HG03442 (cell line): ENCODE results near the gene HFE.
"Not testable (repeated sequence)": the region's sequence is repeated elsewhere in the genome, so short reads cannot be mapped to it uniquely, and the experiment has no call there.

ENCODE experiments used
- ATAC-seq: cut with Tn5 transposase; IDR thresholded peaks from one replicate; pipeline ENCODE4 v1.9.1; 2021; ENCODE audit warnings: mild to moderate bottlenecking, moderate library complexity; ENCODE audit not compliant: unreplicated experiment

Gene HFE, protein sequence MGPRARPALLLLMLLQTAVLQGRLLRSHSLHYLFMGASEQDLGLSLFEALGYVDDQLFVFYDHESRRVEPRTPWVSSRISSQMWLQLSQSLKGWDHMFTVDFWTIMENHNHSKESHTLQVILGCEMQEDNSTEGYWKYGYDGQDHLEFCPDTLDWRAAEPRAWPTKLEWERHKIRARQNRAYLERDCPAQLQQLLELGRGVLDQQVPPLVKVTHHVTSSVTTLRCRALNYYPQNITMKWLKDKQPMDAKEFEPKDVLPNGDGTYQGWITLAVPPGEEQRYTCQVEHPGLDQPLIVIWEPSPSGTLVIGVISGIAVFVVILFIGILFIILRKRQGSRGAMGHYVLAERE

DNA sequence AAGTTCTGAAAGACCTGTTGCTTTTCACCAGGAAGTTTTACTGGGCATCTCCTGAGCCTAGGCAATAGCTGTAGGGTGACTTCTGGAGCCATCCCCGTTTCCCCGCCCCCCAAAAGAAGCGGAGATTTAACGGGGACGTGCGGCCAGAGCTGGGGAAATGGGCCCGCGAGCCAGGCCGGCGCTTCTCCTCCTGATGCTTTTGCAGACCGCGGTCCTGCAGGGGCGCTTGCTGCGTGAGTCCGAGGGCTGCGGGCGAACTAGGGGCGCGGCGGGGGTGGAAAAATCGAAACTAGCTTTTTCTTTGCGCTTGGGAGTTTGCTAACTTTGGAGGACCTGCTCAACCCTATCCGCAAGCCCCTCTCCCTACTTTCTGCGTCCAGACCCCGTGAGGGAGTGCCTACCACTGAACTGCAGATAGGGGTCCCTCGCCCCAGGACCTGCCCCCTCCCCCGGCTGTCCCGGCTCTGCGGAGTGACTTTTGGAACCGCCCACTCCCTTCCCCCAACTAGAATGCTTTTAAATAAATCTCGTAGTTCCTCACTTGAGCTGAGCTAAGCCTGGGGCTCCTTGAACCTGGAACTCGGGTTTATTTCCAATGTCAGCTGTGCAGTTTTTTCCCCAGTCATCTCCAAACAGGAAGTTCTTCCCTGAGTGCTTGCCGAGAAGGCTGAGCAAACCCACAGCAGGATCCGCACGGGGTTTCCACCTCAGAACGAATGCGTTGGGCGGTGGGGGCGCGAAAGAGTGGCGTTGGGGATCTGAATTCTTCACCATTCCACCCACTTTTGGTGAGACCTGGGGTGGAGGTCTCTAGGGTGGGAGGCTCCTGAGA, at the start of gene HFE:
TSS of gene HFE (plus strand) at position 146 of the 832 bp plus-strand sequence. CDS start at position 158, 12 bp downstream.
- ATAC-seq = no peak

DNA sequence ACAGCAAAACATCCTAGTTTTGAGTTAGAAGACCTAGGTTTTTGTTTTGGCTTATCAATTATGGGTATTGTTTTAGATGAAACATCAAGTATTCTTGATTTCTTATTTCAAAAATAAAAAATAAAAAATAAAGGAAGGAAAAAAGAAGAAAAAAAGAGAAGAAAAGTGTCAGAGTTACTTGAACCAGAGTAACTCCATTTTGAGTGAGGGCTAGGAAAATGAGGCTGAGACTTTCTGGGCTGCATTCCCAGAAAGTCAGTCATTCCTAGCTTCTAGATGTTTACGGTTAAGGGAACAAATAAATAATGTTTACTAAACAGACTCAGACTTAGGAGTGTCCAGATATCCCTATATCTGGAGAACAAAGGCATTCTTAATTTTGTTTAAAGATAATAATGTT, 45.3 kb upstream of the HFE start:
- no peak for ATAC-seq

DNA sequence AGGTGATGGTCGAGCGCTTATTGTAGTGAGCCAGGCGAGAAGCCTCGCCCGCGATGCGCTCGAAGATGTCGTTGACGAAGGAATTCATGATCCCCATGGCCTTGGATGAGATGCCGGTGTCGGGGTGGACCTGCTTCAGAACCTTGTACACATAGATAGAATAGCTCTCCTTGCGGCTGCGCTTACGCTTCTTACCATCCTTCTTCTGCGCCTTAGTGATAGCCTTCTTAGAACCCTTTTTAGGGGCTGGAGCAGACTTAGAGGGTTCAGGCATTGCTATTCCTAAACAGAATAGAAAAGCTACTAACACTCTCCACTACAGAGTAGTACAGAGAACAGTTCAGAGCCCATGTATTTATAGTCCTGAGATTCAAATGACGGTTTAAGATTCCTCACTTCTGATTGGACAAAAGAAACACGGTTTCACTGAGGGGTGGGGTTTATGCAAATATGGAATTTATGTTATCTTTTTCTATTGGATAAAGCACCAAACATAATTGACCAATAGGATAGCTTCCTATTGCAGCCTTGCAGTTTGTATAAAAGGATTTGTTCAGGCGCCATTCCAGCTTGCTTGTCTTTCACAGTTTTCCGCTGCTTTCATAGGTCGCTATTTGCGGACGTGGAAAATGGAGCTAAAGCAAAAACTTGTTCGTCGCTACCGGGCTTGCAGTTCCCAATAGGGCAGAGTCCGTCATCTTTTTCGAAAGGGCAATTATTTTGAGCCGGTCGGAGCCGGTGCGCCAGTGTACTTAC, 43.7 kb upstream of the HFE start:
- ATAC-seq = peak; percentile 68

DNA sequence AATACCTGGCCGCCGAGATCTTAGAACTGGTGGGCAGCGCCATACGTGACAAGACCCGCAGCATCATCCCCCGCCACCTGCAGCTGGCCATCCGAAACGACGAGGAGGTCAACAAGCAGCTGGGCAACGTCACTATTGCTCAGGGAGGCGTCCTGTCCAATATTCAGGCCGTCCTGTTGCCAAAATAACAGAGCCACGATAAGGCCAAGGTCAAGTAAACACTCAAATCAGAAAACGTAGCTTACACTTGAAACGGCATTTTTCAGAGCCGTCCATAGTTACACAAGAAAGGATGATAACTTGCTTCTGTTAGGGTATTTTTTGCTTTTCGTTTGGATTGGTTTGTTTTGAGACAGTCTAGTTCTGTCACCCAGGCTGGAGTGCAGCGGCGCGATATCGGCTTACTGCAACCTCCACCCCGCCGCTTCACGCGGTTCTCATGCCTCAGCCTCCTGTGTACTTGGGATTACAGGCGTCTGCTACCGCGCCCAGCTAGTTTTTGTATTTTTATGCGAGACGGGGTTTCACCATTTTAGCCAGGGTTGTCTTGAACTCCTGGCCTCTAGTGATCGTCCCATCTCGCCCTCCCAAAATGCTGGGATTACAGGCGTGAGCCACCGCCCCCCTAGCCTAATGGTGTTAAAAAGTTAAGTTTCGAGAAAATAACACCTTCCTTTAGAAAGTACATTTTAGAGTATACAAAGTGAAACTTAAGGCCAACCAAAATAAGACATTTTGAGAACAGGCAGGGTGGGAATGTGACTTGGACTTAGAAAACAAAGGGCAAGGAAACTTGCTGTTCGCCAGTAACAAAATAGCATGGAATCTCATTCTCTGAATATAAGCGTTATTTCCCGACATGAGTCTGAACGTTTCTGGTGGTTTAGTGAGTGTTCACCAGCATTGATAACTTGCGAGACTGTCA, 42.8 kb upstream of the HFE start:
- ATAC-seq = peak; percentile 25

DNA sequence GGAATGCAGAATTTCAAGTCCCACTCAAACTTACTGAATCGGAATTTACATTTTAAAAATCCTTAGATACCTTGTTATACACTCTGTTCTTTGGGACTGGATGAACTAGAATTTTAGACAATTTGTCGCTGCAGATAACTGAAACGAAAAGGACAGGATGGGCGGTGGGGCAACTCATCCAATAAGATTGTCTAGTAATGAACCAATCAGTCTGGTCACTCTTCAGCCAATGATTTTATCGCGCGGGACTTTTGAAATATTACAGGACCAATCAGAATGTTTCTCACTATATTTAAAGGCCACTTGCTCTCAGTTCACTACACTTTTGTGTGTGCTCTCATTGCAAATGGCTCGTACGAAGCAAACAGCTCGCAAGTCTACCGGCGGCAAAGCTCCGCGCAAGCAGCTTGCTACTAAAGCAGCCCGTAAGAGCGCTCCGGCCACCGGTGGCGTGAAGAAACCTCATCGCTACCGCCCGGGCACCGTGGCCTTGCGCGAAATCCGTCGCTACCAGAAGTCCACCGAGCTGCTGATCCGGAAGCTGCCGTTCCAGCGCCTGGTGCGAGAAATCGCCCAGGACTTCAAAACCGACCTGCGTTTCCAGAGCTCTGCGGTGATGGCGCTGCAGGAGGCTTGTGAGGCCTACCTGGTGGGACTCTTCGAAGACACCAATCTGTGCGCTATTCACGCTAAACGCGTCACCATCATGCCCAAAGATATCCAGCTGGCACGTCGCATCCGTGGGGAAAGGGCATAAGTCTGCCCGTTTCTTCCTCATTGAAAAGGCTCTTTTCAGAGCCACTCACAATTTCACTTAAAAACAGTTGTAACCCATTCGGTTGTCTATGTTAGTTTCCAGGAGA, 41.9 kb upstream of the HFE start:
- peak; percentile 41 for ATAC-seq

DNA sequence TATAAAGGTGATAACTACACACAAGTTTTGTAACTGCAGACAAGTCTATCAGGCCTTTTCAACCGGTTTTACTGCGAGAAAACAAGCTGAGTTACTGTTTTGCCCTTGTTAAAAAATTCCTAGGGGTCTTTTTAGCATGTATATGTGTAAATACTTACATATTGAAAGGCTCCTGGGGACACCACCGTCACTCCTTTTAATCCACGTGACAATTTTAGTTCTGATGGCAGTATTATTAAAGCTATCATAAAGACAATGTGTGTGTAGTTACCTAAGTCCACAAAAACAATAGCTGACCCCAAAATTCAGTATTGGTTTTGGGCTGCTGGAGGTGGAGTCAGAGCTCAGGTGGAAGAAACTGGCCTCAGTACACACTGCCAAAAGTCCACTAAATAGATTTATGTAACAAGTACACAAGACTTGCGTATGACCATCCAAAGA, 41.3 kb upstream of the HFE start:
- no peak for ATAC-seq

DNA sequence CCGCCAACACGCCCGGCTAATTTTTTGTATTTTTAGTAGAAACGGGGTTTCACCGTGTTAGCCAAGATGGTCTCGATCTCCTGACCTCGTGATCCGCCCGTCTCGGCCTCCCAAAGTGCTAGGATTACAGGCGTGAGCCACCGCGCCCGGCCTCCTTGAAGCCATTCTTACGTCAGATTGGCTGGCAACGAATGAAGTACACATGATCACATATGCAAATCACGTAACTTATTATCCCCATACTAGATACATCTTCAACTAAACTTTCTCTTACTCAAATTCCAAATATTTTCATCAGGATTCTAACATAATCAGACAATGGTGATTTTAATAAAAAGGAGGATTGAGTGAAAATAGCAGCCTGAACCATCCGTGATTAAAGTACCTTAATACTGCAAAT, 39.9 kb upstream of the HFE start:
- not testable (repeated sequence) for ATAC-seq

DNA sequence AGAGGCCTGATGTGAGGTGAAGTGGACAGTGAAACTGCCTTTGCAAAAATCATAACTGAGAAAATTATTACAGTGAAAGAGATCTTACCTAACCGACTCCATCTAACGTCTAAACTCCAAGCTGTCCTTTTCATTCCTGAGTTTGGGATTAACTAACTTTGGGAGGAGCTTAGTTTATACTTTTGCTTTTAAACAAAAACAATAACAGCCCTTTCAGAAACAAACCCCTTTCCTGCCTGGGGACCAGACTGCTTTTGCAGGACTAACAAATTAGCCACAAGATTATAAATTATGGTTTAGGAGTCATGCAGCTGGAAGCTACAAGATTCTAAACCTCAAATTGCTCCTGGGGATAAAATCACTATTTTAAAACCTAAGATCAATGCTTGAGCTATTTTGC, 38.6 kb upstream of the HFE start:
- ATAC-seq = no peak

DNA sequence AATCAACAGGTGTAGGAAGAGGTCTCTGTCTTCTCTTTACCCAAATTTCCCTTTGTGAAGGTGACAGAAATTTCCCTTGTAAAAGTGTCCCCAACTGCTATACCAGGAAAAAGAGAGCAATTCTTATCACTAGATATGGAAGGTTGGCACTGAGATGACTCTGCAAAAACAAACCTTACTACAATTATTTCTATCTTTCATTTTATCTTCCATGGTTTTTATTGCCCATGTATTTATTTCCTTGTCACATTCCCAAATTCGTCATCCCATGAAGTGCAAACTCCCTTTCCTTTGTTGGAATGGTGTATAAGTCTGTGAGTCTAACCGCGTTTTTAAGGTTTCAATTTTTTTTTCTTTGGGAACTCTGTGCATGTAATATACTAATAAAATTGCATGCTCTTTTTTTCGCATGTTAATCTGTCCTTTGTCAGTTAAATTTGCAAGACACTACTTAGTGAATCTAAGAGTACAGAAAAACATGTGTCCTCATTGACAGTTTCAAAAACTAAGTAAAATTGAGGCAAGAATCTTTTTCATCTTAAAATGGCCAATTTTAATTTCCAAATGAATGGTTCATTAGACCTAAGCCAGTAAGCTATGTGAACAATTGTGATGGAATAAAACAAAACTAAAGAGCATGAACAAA, 35.4 kb upstream of the HFE start:
- ATAC-seq = no peak

DNA sequence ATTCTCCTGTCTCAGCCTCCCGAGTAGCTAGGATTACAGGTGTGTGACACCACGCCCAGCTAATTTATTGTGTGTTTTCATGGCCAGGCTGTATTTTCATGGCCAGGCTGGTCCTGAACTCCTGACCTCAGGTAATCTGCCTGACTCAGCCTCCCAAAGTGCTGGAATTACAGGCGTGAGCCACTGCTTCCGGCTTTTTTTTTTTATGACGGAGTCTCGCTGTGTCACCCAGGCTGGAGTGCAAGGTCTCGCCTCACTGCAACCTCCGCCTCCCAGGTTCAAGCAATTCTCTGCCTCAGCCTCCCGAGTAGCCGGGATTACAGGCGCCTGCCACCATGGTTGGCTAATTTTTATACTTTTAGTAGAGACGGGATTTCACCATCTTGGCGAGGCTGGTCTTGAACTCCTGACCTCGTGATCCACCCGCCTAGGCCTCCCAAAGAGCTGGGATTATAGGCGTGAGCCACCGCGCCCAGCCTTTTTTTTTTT, 34.4 kb upstream of the HFE start:
- ATAC-seq = not testable (repeated sequence)

DNA sequence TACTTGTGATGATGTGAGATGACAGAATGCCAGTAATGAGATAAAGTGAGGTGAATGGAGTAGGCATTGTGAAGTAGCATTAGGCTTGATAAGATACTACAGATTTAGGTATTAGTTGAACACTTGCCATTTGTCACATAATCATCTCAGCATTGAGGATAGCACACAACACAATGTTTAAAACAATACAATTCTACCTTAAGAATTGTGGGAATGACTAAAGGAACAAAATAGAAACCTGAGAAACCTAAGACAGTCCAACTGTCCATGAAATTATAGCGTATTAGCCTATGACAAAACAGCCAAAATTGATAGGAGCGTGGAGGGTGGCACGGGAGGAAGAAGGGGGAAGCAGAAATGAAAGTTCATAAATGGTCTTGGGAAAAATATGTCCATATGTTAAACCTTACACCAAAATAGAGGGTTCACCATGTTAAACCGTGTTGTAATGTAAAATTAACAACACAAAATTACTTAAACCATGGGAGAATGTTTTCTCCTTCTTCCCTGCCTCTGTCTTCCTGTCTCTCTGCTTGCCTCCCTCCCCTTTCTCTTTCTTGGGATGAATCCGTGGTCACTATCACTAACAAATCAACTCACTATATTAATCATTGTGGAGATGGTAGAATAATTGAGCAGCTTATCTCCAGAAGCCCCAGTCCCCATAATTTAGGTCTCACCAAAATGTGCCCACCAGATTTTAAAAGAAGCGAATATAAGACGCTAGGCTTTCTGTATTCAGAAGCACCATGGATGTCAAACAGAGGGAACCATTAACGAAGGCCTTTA, 33.0 kb upstream of the HFE start:
- ATAC-seq = no peak

DNA sequence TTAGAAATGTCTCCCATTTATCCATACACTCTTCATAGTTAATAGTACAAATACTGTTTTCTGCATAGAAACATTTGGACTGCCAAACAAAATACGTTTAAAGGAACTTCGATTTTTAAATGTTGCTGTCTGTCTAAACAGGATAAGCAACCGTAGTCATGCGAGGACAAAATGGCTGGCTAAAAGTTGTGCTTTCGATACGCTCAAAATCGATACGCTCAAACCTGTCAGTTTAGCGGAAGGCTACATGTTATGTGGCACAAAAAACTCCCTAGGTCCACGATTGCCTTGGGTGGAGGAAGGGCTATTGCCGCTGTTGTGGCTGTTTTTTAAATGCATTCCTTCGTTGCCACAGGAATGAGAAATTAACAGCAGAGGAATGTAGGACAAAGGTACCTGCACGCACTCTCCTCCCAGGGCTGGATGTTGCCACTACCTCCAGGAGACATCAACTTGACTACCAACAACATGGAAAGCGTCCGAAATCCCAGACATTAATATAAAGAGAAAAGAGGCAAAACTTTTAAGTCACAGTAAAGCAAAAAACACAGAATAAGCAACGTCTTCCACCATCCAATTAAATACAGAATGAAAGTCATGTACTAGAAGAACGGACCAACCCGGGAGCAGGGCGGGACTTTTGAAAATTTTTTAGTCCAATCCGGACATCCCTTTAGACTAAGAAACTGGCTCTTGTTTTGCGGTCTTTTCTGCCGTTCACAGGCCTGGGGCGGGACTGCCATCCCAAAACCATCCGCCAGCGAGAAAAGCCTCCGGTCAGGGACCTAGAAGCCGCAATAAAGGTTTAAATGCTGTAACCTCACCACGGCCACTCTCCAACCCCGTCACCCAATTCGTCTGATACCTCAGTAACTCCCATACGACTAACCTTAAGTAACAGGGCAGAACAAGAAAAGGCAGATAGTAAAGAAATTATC, 32.2 kb upstream of the HFE start:
- peak; percentile 48 for ATAC-seq

DNA sequence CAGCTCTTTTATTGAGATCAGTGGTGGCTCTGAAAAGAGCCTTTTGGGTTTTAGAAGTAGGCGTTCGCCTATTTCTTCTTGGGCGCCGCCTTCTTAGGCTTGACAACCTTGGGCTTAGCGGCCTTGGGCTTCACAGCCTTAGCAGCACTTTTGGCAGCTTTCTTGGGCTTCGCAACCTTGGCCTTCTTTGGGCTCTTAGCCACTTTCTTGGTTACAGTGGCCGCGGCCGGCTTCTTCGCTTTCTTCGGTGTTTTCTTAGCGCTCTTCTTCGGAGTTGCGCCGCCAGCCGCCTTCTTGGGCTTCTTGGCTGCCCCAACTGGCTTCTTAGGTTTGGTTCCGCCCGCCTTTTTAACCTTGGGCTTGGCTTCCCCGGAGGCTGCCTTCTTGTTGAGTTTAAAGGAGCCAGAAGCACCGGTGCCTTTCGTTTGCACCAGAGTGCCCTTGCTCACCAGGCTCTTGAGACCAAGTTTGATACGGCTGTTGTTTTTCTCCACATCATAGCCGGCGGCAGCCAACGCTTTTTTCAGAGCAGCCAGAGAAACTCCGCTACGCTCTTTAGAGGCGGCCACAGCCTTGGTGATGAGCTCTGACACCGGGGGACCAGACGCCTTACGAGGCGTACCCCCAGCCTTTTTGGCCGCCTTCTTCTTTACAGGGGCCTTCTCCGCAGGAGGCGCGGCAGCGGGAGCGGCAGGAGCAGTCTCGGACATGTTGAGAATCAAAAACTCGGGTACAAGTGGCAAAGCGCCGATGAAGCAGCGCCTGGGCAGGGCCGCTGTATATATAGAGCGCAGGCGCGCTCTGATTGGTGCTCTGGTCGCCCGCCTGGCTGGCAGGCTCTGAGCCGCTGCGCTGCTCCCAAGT, 31.3 kb upstream of the HFE start:
- ATAC-seq = peak; percentile 72

DNA sequence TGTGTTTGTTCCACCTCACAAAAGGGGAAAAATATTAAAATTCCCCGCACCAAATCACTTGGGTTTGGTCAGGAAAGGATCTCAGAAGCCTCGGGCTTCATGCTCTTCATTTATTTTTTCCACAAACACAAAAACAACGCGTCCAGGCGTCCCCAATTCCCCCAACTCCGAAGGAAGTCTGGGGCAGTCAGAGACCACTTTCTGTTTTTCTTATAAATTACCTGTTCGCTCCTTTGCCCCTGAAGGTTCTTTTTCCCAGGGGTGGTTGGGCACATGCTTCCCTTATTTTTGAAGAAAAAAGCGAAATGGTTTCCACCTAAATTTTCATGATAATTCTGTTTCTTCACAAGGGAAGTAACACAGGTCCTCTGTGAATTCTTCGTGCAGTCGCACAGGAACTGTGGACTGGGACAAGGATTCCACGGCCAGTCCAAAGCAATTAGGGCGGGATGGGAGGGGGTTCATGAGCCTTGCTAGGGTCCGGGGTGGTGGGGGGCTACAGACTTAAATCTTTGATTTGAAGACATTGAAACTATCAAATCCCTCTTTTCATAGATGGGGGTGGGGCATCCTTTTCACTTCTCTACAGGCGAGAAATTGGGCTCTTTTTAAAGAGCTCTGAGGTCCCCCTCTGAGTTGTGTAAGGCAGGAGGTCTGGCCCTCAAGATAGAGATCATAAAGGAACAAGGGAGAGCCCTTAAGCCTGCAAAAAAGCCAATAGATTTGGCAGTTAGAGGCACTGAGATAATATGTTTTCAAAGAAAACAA, 30.5 kb upstream of the HFE start:
- no peak for ATAC-seq

DNA sequence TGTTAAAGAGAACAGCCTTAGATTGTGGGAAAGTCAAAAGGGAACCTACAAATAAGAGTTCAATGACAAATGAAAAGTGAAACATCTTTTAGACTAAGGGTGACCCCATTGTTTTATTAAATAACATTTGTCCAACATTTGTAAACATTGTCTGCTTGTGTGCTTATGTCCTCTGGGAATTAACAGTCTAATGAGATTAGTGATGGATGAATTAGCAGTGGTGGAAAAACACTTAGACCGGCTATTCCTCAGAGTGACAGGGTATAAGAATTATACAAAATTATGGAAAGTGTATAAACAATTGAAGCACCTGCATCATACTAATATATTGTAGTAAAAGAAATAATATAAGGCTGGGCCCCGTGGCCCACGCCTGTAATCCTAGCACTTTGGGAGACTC, 29.3 kb upstream of the HFE start:
- ATAC-seq = no peak
